MM.1S (cell line): Measurements from ENCODE around the gene LANCL2.
"Not testable (repeated sequence)": the region's sequence is repeated elsewhere in the genome, so short reads cannot be mapped to it uniquely, and the experiment has no call there.

Source experiments
- DNase-seq: peaks from one replicate; pipeline ENCODE4 v3.0.0-alpha.2; 2015
- H2AFZ ChIP-seq: fragments of 300-600 bp; sonication (generic); 2 replicates; pipeline ENCODE4 v1.6.0; 2016; ENCODE audit warnings: antibody characterized with exemption, low read length
- H3F3A ChIP-seq: fragments of 300-600 bp; sonication (generic); 2 replicates; pipeline ENCODE4 v1.6.1; 2016; ENCODE audit warnings: mild to moderate bottlenecking, antibody characterized with exemption, low read length, moderate library complexity, mixed read lengths; ENCODE audit not compliant: insufficient read depth
- H3K27ac ChIP-seq: fragments of 300-600 bp; sonication (generic); 2 replicates; pipeline ENCODE4 v1.5.1; 2016; ENCODE audit warnings: mild to moderate bottlenecking, low read length
- H3K27me3 ChIP-seq: fragments of 300-600 bp; sonication (generic); replicated peaks from 2 replicates; pipeline ENCODE4 v1.6.0; 2016; ENCODE audit warnings: low read length; ENCODE audit not compliant: insufficient read depth
- H3K36me3 ChIP-seq: fragments of 300-600 bp; sonication (generic); replicated peaks from 2 replicates; pipeline ENCODE4 v1.6.1; 2016; ENCODE audit warnings: mild to moderate bottlenecking, low read length, mixed read lengths; ENCODE audit not compliant: insufficient read depth
- H3K4me1 ChIP-seq: fragments of 300-600 bp; sonication (generic); 2 replicates; pipeline ENCODE4 v1.6.1; 2016; ENCODE audit warnings: low read length, mixed read lengths
- H3K4me2 ChIP-seq: fragments of 300-600 bp; sonication (generic); 2 replicates; pipeline ENCODE4 v1.6.0; 2016; ENCODE audit warnings: low read depth, low read length
- H3K4me3 ChIP-seq: fragments of 300-600 bp; sonication (generic); 2 replicates; pipeline ENCODE4 v1.5.1; 2016; ENCODE audit warnings: low read length, mixed read lengths
- H3K79me2 ChIP-seq: fragments of 300-600 bp; sonication (generic); 2 replicates; pipeline ENCODE4 v1.6.1; 2016; ENCODE audit warnings: mixed run types, low read length, mixed read lengths
- H3K9ac ChIP-seq: fragments of 300-600 bp; sonication (generic); 2 replicates; pipeline ENCODE4 v1.6.1; 2016; ENCODE audit warnings: low read length, mixed read lengths
- H3K9me2 ChIP-seq: fragments of 300-600 bp; sonication (generic); replicated peaks from 2 replicates; pipeline ENCODE4 v1.6.1; 2016; ENCODE audit warnings: mild to moderate bottlenecking, low read length, mixed read lengths; ENCODE audit not compliant: insufficient read depth
- H3K9me3 ChIP-seq: fragments of 300-600 bp; sonication (generic); replicated peaks from 2 replicates; pipeline ENCODE4 v1.6.1; 2016; ENCODE audit warnings: mild to moderate bottlenecking, low read length, mixed read lengths; ENCODE audit not compliant: insufficient read depth
- H4K20me1 ChIP-seq: fragments of 300-600 bp; sonication (generic); 2 replicates; pipeline ENCODE4 v1.6.1; 2016; ENCODE audit warnings: mild to moderate bottlenecking, low read length, moderate library complexity, mixed read lengths; ENCODE audit not compliant: insufficient read depth
- CTCF ChIP-seq: fragments of 300-600 bp; sonication (generic); IDR thresholded peaks from 2 replicates; pipeline ENCODE4 v1.5.1; 2016; ENCODE audit warnings: antibody characterized with exemption, low read length, mixed read lengths
- EZH2 ChIP-seq: fragments of 300-600 bp; sonication (generic); optimal IDR thresholded peaks from 2 replicates; pipeline ENCODE3; 2017; ENCODE audit warnings: low read depth, mild to moderate bottlenecking, antibody characterized with exemption, low read length, mixed read lengths
- EZH2phosphoT487 ChIP-seq: fragments of 300-600 bp; sonication (generic); IDR thresholded peaks from 2 replicates; pipeline ENCODE4 v1.6.1; 2018; ENCODE audit warnings: antibody characterized with exemption, low read length

LANCL2 gene

GRCh38 chr7:55469271-55469681, 104.1 kb downstream of the LANCL2 start:
- no peak overlapping the region for H3K9ac ChIP-seq
- TF ChIP-seq EZH2 (no peak), CTCF (no peak), EZH2phosphoT487 (no peak)
- no peak overlapping the region for H3K4me3 ChIP-seq
- no peaks in the 10 kb centered on the region for H3K27me3 ChIP-seq
- H3K79me2 ChIP-seq = peaks cover 46% of the 10 kb centered on the region
- no peak overlapping the region for H3K4me2 ChIP-seq
- no peaks in the 10 kb centered on the region for H4K20me1 ChIP-seq
- H3F3A ChIP-seq = peaks cover 4% of the 10 kb centered on the region; the same call in 1 of the 2 replicates
- H3K4me1 ChIP-seq = no peaks in the 10 kb centered on the region
- H3K9me2 ChIP-seq = no peaks in the 10 kb centered on the region
- no peak for DNase-seq
- H2AFZ ChIP-seq = no peak overlapping the region
- H3K9me3 ChIP-seq = 0 out of 2 replicates have a peak, but pooled peaks cover 4% of the 10 kb centered on the region
- H3K36me3 ChIP-seq = peaks cover 45% of the 10 kb centered on the region
- H3K27ac ChIP-seq = no peak overlapping the region

DNA sequence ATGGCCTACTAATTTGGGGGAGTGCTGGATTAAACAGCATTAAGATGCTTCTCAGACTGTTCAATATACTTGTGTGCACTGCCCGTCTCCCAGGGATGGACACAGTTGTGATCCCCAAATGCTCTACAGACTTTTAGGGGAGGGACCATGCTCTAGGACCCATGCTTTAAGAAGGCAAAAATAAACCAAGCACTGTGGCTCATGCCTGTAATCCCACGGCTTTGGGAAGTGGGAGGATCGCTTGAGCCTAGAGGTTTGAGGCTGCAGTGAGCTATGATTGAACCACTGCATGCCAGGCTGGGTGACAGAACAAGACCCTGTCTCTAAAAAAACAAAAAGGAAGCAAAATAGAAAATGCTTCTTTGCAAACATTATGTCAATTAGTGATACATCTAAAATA, 104.6 kb downstream of the LANCL2 start:
- no peak overlapping the region for H3K4me2 ChIP-seq
- 0 out of 2 replicates have a peak, but pooled peaks cover 4% of the 10 kb centered on the region for H3K9me3 ChIP-seq
- no peaks in the 10 kb centered on the region for H3K9me2 ChIP-seq
- H3K4me3 ChIP-seq = no peak overlapping the region
- H3K27ac ChIP-seq = no peak overlapping the region
- TF ChIP-seq EZH2phosphoT487 = no peak
- TF ChIP-seq CTCF = no peak
- TF ChIP-seq EZH2 = no peak
- peaks cover 41% of the 10 kb centered on the region for H3K36me3 ChIP-seq
- H3K9ac ChIP-seq = no peak overlapping the region
- no peaks in the 10 kb centered on the region for H3K27me3 ChIP-seq
- no peaks in the 10 kb centered on the region for H4K20me1 ChIP-seq
- no peak for DNase-seq
- no peaks in the 10 kb centered on the region for H3K4me1 ChIP-seq
- peaks cover 4% of the 10 kb centered on the region; the same call in 1 of the 2 replicates for H3F3A ChIP-seq
- H3K79me2 ChIP-seq = peaks cover 51% of the 10 kb centered on the region
- H2AFZ ChIP-seq = no peak overlapping the region

DNA sequence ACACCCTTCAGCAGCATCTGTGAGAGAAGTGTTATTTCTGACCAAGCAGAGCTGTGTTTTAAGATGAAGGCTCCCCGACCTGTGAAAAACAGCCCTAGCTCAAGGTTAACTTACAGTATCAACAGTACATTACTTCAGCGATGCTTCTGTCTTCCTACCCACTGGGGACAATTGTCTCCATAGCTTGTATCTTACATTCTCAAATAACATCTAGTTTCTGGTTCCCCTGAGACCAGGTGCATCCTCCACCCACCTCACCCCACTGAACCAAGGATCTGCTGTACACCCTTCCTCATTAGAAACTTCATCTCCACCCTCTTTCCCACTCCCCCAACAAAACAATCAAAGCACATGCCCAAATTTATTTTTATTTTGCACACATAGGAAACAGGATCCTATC, 105.1 kb downstream of the LANCL2 start:
- no peaks in the 10 kb centered on the region for H3K27me3 ChIP-seq
- H4K20me1 ChIP-seq = no peaks in the 10 kb centered on the region
- peaks cover 4% of the 10 kb centered on the region; the same call in 1 of the 2 replicates for H3F3A ChIP-seq
- no peak overlapping the region for H3K4me2 ChIP-seq
- peaks cover 35% of the 10 kb centered on the region for H3K36me3 ChIP-seq
- H2AFZ ChIP-seq = no peak overlapping the region
- H3K9ac ChIP-seq = no peak overlapping the region
- TF ChIP-seq EZH2phosphoT487 (no peak), CTCF (no peak), EZH2 (no peak)
- H3K9me3 ChIP-seq = 0 out of 2 replicates have a peak, but pooled peaks cover under 1% of the 10 kb centered on the region
- DNase-seq = no peak
- H3K27ac ChIP-seq = no peak overlapping the region
- no peaks in the 10 kb centered on the region for H3K4me1 ChIP-seq
- no peaks in the 10 kb centered on the region for H3K9me2 ChIP-seq
- H3K79me2 ChIP-seq = peaks cover 52% of the 10 kb centered on the region
- no peak overlapping the region for H3K4me3 ChIP-seq

GRCh38 chr7:55471594-55471993, 106.5 kb downstream of the LANCL2 start:
- H3K27ac ChIP-seq, H3K9me2 ChIP-seq, H3K4me1 ChIP-seq, H4K20me1 ChIP-seq, H2AFZ ChIP-seq, DNase-seq, H3K4me3 ChIP-seq, H3F3A ChIP-seq, H3K9me3 ChIP-seq, H3K27me3 ChIP-seq, H3K4me2 ChIP-seq, H3K9ac ChIP-seq: not testable (repeated sequence)
- H3K36me3 ChIP-seq = peaks cover 35% of the 10 kb centered on the region
- peaks cover 64% of the 10 kb centered on the region for H3K79me2 ChIP-seq

GRCh38 chr7:55472406-55472805, 107.3 kb downstream of the LANCL2 start:
- not testable (repeated sequence) for H3K9me2 ChIP-seq, H3K27me3 ChIP-seq, H3K9ac ChIP-seq, H3F3A ChIP-seq, H4K20me1 ChIP-seq, H3K4me3 ChIP-seq, H3K4me2 ChIP-seq, H2AFZ ChIP-seq, H3K9me3 ChIP-seq, H3K27ac ChIP-seq, H3K4me1 ChIP-seq, DNase-seq
- Histone ChIP-seq H3K36me3 (peaks cover 28% of the 10 kb centered on the region), H3K79me2 (peaks cover 66% of the 10 kb centered on the region)
